GM21526 (cell line): ENCODE measurements around the gene ASCL4.
A peak's percentile ranks its signal among the peaks of the same experiment; 100 is the strongest.

Source experiments
- ATAC-seq: cut with Tn5 transposase; IDR thresholded peaks from one replicate; pipeline ENCODE4 v1.9.1; 2021; ENCODE audit warnings: moderate library complexity; ENCODE audit not compliant: unreplicated experiment, low FRiP score

ASCL4 gene

DNA sequence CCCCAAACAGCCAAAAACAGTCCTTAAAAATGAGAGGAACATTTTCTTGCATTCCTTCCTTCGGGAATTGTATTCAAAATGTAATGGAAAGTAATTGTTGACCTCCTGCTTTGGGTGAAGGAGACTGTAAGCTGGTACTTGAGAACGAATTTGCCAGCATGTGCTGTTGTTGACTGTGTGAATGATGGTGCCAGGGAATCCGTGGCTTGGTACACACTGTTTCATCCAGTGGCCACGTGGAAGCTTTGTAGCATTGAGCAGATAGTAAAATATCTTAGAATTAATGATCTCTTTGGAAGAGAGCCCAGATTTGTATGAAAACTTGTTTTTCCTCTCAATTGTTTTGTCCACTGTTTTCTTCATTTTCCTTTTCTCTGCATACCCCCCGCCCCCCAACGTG is 1.7 kb downstream of the ASCL4 start:
- no peak for ATAC-seq

DNA sequence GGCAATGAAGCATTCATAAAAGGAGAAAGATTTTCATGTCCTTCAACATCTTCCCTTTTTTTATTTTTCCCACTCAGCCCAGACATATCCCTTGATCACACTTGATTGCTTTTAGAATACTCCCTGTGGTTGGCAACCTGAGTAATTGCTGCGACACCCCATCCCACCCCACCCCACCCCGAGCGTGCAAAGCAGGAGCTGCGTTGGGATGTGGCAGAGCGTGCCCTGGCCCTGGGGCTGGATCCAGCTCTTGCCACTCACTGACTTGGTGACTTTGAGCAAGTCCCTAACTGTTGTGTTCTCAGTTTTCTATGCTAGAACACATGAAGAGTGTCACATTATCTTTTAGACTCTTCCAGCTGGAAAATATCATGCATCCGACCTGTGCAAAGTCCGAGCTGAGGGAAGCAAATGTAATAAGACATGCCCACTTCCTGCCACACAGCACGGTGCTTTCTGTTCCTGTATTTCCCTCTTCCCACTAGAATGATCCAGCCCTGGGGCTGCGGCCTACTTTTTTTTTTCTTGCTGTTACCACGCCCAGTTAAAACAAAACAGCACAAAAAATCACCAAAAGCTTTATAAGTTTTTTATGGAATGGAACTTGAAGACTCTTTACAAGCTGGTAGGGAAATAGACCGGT is 4.0 kb downstream of the ASCL4 start:
- ATAC-seq = no peak

GRCh38 chr12:107779077-107779831 is 4.8 kb downstream of the ASCL4 start:
- peak; percentile 50 for ATAC-seq

DNA sequence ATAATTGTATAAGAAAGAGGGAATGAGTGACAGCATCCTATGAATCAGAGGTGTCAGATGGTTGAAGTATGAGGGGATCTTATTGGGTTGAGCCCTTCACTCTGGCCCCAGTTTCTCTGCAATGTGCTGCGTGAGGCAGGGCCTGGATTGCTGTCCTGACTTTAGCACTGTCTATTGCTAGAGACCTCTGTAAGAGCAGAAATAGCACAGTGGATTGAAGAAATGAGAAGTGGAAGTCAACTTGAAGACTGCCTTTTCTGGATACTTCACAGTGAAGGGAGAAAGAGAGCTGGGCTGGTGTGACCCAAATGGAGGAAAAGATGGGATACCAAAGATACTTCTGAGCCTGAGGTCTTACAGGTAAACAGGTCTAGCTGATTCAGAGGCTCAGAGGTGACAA is 5.8 kb downstream of the ASCL4 start:
- ATAC-seq = no peak

GRCh38 chr12:107782067-107782466 is 7.6 kb downstream of the ASCL4 start:
- ATAC-seq = no peak

GRCh38 chr12:107783406-107784376 is 9.2 kb downstream of the ASCL4 start:
- peak; percentile 61 for ATAC-seq

- ATAC-seq = no peak
Observed at GRCh38 chr12:107788281-107788680, 13.8 kb downstream of the ASCL4 start.

GRCh38 chr12:107788690-107789458 is 14.4 kb downstream of the ASCL4 start:
- no peak for ATAC-seq

- no peak for ATAC-seq
Observed at GRCh38 chr12:107791465-107792089, 17.1 kb downstream of the ASCL4 start.

DNA sequence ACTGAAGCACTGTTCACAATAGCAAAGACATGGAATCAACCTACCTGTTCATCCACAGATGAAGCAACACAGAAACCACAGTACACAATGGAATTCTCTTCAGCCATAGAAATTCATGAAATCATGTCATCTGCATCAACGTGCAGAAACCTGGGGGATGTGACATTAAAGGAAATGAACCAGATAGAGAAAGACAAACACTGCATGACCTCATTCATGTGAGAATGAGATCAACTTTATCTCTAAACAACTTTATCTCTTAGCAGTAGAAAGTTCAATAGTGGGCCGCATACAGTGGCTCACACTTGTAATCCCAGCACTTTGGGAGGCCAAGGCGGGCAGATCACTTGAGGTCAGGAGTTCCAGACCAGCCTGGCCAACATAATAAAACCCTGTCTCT is 19.9 kb downstream of the ASCL4 start:
- ATAC-seq = no peak

- ATAC-seq = no peak
Observed at GRCh38 chr12:107798580-107798979, 24.1 kb downstream of the ASCL4 start.

DNA sequence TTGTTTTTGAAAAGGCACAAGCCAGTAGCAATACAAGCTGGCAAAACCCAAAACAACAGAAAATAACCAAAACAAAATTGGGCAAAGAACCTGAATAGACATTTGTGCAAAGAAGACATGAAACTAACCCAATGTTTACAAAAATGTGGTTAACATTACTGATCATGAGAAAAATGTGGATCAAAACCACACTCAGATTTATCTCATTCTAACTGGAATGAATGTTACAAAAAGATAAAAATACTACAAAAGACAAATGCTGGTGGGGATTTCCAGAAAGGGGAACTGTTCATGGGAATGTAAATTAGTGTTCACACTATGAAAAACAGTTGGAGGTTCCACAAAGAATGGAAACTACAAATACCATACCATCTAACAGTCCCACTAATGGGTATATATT is 26.6 kb downstream of the ASCL4 start:
- no peak for ATAC-seq

- ATAC-seq = no peak
Observed at GRCh38 chr12:107803092-107803491, 28.6 kb downstream of the ASCL4 start.

DNA sequence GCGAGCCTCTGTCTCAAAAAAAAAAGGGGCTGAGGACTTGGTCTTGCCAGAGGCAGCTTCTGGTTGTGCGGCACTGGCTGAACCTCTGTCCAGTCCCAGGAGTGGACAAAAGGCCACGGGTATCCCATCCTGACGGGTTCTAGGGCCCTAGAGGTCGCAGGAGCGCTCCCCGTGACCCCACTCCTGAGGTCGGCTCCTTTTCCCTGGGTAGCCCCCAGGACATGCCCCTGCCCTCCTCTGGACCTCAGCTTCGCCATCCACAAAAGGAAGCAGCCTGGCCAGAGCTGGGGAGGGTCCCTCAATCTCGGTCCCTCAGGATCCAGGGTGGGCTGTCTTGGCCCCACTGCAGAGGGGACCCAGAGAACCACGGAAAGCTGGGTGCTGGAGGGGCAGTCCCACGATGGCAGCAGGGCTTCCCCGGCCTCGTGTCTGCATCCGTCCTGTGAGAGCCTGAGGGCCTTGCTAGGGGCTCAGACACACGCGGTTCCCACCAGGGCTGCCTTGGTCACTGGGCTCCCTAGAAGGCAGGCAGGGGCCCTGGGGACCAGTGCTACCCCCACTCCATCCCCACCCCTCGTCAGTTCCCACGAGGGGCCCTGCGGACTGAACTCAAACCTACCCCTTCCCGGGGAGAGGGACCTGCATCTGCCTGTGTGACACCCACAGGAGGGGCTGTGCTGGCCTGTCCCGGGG is 31.1 kb downstream of the ASCL4 start:
- no peak for ATAC-seq

DNA sequence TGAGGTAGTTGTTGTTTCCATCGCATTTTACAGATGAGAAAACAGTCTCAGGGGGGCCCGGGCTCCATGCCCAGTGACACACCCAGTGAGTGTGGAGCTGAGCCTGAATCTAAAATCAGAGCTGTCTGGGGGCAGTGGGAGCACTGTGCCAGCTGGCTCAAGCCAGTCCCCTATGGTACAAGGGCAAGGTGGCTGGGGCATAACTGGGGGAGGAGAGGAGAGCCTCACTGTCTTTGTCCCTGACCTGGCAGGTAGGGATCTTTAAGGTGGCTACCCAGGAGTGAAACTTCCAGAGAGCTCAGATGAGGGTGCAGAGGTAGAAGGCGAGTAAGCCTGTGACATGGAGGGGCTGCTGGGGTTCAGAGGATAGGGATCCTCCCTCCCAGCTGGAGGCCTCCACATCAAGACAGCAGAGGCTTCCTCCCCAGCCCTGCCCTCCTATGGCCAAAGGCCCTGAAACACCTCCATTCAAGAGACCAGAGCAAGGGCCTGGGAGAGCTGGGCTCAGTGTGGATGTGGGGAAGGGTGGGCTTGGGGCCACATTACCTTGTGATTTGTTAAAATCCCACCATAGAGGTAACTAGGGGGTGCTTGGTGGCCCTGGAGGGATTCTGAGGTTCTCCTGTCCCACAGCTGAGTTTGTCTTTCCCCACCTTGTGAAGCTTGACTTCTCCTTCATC is 33.1 kb downstream of the ASCL4 start:
- ATAC-seq = no peak

GRCh38 chr12:107817250-107817649 is 42.7 kb downstream of the ASCL4 start:
- ATAC-seq = no peak

- ATAC-seq = no peak
Observed at GRCh38 chr12:107818984-107819383, 44.5 kb downstream of the ASCL4 start.

GRCh38 chr12:107822356-107822755 is 47.9 kb downstream of the ASCL4 start:
- no peak for ATAC-seq
